Astrocyte of the spinal cord (primary cell): Measurements from ENCODE around the gene DCST1.

ENCODE experiments used
- DNase-seq: peaks from one replicate; pipeline ENCODE4 v3.0.0; 2011; ENCODE audit warnings: low read depth, low spot score
- H3K4me3 ChIP-seq: 2 replicates; pipeline ENCODE4 v1.5.1; 2011; ENCODE audit warnings: low read depth, mild to moderate bottlenecking, low read length, moderate library complexity
- CTCF ChIP-seq: IDR thresholded peaks from 2 replicates; pipeline ENCODE4 v1.5.1; 2012; ENCODE audit warnings: low read depth, mild to moderate bottlenecking, low read length, inconsistent platforms
- in situ Hi-C: cut with HindIII; loops from 2 replicates; pipeline ENCODE4 v1.10.0; 2017; ENCODE audit warnings: low sequenced_read_pairs

The DCST1 gene

GRCh38 chr1:155091071-155092051 is 57.7 kb downstream of the DCST1 start:
- TF ChIP-seq CTCF, result peak; percentile 98
- peak; percentile 63 for DNase-seq
- in situ Hi-C loops, result no loop called here
- no peak overlapping the region for H3K4me3 ChIP-seq

GRCh38 chr1:155092131-155092530 is 58.5 kb downstream of the DCST1 start:
- in situ Hi-C loops, result no loop called here
- no peak for TF ChIP-seq CTCF
- no peak for DNase-seq
- no peak overlapping the region for H3K4me3 ChIP-seq

GRCh38 chr1:155092641-155093040 is 59.0 kb downstream of the DCST1 start:
- no peak overlapping the region for H3K4me3 ChIP-seq
- no peak for DNase-seq
- TF ChIP-seq CTCF, result no peak
- in situ Hi-C loops, result no loop called here

- in situ Hi-C loops, result no loop called here
- no peak overlapping the region for H3K4me3 ChIP-seq
- DNase-seq, result peak; percentile 49
- peak; percentile 52 for TF ChIP-seq CTCF
These were observed 60.4 kb downstream of the DCST1 start for GRCh38 chr1:155093911-155094621.

GRCh38 chr1:155094622-155094948 is 61.0 kb downstream of the DCST1 start:
- no peak for TF ChIP-seq CTCF
- in situ Hi-C loops, result no loop called here
- DNase-seq, result no peak
- no peak overlapping the region for H3K4me3 ChIP-seq

GRCh38 chr1:155099331-155099730 is 65.7 kb downstream of the DCST1 start:
- no peak for TF ChIP-seq CTCF
- in situ Hi-C loops, result no loop called here
- no peak for DNase-seq

More at GRCh38 chr1:155099331-155099730, 65.7 kb downstream of the DCST1 start:
- no peak overlapping the region for H3K4me3 ChIP-seq
